HG03025 (cell line): ENCODE measurements around the gene LRRTM4.
"Not testable (repeated sequence)": the region's sequence is repeated elsewhere in the genome, so short reads cannot be mapped to it uniquely, and the experiment has no call there.

ENCODE experiments used
- ATAC-seq: cut with Tn5 transposase; IDR thresholded peaks from one replicate; pipeline ENCODE4 v1.9.1; 2021; ENCODE audit warnings: mild to moderate bottlenecking, moderate library complexity; ENCODE audit not compliant: unreplicated experiment, low FRiP score

LRRTM4 gene

GRCh38 chr2:77099961-77100360 lies 422.2 kb downstream of the LRRTM4 start:
- ATAC-seq, result no peak

DNA sequence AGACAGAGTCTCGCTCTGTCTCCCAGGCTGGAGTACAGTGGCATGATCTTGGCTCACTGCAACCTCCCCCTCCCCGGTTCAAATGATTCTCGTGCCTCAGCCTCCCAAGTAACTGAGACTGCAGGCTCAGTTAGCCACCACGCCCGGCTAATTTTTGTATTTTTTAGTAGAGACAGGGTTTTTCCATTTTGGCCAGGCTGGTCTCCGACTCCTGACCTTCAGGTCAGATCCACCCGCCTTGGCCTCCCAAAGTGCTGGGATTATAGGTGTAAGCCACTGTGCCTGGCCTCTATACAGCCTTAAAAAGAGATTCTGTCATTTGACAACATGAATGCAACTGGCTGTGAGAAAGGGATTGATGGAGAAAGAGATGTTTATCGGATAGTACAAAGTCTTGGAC lies 426.7 kb downstream of the LRRTM4 start:
- not testable (repeated sequence) for ATAC-seq

DNA sequence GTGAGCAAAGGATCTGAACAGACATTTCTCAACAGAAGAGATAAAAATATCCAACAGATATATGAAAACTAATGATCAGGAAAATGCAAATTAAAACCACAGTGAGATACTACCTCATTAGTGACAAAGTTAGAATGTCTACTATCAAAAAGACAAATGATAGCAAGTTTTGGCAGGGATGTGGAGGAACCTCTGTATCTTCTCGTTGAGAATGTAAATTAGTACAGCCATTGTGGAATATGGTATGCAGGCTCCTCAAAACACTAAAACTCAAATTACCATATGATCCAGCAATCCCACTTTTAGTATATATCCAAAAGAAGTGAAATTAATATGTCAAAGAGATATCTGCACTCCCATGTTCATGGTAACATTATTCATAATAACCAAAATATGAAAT lies 427.1 kb downstream of the LRRTM4 start:
- ATAC-seq, result no peak

GRCh38 chr2:77088424-77088823 lies 433.8 kb downstream of the LRRTM4 start:
- ATAC-seq, result not testable (repeated sequence)

GRCh38 chr2:77087987-77088414 lies 434.2 kb downstream of the LRRTM4 start:
- ATAC-seq, result no peak

DNA sequence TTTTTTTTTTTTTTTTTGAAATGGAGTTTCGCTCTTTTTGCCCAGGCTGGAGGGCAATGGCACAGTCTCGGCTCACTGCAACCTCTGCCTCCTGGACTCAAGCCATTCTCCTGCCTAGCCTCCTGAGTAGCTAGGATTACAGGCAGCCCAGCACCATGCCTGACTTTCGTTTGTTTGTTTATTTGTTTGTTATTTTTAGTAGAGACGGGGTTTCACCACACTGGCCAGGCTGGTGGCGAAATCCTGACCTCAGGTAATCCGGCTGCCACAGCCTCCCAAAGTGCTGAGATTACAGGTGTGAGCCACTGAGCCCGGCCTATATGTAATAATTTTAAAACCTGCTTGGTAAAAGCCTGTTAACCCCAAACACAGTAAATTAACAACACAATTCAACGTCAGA lies 435.7 kb downstream of the LRRTM4 start:
- ATAC-seq, result no peak

- no peak for ATAC-seq
These were observed 436.1 kb downstream of the LRRTM4 start for GRCh38 chr2:77086051-77086450.

- no peak for ATAC-seq
These were observed 436.6 kb downstream of the LRRTM4 start for GRCh38 chr2:77085561-77085960.

DNA sequence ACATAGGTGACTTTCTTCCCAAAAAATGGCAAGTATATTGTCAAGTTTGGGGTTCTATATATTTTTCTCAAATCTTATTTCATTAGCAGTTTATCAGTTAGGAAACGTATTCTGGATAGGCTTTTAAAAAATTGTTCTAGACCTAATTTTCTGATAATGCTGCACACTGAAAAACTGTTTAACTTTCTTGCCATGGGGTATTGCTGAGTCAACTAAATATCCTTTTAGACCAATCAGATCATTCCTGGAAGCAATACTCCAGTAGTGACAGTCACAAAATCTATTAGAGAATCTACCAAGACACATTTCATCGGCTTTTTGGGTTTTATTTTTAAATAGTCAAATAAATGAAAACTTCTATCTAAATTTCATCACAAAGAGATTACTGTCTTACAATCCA lies 440.6 kb downstream of the LRRTM4 start:
- no peak for ATAC-seq

DNA sequence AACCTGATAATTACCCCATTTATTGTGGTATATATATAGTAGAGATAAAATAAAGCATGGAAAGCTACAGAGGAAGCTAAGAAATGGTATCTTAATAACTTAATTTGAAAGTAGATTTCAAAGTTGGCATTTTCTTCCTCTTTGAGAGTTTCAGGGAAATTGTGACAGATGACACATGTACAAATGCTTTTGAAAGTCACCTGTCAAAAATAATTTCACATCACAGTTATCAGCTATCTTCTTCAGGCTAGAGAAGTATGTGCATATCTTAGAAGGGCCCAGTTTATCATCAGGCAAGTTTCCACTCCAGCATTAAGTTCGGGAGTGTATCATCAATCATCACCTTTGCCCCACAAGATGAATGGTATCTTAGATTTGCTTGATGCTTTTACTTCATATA lies 457.9 kb downstream of the LRRTM4 start:
- no peak for ATAC-seq

GRCh38 chr2:77054938-77055337 lies 467.2 kb downstream of the LRRTM4 start:
- ATAC-seq, result no peak

- no peak for ATAC-seq
These were observed 475.8 kb downstream of the LRRTM4 start for GRCh38 chr2:77046339-77046738.

- not testable (repeated sequence) for ATAC-seq
These were observed 476.7 kb downstream of the LRRTM4 start for GRCh38 chr2:77045456-77045855.

DNA sequence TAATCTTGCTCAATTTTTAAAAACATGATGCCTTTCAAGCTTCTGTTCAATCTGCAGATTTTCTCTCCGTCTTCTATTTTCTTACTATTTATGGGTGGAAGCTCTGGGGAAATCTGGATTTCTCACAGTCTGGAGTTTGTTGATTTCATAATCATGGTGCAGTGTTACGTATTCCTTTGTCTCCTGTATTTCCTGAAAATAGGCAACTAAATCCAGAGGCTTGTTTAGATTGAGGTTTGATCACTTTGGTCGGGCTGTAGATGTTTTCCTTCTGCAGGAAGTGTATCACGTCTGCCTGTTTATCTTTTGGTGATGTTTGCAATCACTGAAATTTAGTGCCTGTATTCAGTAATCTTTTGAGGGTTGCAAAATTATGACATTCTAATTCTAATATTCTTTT lies 487.7 kb downstream of the LRRTM4 start:
- ATAC-seq, result no peak

DNA sequence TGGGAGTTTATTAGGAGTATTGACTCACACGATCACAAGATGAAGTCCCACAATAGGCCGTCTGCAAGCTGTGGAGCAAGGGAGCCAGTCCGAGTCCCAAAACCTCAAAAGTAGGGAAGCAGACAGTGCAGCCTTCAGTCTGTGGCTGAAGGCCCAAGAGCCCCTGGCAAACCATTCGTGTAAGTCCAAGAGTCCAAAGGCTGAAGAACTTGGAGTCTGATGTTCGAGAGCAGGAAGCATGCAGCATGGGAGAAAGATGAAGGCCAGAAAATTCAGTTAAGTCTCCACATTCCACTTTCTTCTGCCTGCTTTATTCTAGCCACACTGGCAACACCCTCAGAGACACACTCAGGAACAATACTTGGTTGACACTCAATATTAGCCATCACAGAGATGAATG lies 492.9 kb downstream of the LRRTM4 start:
- not testable (repeated sequence) for ATAC-seq

- ATAC-seq, result no peak
These were observed 494.1 kb downstream of the LRRTM4 start for GRCh38 chr2:77028032-77028600.

GRCh38 chr2:77025714-77026113 lies 496.5 kb downstream of the LRRTM4 start:
- ATAC-seq, result no peak

GRCh38 chr2:77021161-77021560 lies 501.0 kb downstream of the LRRTM4 start:
- ATAC-seq, result no peak

DNA sequence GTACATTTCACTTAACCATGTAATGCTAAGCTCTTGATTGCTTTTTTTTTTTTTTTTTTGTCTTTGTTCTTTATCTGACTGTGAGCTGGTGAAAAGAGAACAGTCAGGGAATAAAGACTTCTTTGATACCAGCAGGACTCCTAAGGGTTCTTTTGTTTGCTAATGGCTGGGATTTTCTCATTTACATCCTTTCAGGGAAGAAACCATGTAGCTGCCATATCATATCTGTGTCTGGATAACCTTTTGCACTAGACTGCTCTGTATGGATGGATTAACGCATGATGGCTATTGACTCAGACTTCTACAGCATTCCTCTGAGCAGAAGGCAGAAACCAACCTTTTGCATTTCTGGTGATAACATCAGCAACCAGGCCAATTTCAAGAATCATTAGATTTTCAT lies 504.0 kb downstream of the LRRTM4 start:
- no peak for ATAC-seq

DNA sequence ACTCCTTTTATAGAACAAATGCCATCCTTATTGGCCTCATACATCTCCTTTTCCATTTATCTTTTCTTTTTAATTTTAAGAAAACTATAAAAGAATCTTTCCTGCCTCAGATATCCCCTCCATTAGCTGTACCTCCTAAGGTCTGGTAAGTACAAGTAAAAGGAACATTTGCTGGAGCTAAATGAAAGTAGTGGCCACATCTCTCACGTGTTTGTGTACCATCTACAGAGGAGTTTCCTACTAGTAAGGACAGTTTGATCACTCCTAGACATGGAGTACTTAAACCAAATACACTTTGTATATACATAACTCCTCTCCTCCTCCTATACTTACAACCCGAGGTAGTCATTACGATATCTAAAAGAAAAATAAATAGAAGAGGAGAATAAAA lies 504.8 kb downstream of the LRRTM4 start:
- ATAC-seq, result no peak

DNA sequence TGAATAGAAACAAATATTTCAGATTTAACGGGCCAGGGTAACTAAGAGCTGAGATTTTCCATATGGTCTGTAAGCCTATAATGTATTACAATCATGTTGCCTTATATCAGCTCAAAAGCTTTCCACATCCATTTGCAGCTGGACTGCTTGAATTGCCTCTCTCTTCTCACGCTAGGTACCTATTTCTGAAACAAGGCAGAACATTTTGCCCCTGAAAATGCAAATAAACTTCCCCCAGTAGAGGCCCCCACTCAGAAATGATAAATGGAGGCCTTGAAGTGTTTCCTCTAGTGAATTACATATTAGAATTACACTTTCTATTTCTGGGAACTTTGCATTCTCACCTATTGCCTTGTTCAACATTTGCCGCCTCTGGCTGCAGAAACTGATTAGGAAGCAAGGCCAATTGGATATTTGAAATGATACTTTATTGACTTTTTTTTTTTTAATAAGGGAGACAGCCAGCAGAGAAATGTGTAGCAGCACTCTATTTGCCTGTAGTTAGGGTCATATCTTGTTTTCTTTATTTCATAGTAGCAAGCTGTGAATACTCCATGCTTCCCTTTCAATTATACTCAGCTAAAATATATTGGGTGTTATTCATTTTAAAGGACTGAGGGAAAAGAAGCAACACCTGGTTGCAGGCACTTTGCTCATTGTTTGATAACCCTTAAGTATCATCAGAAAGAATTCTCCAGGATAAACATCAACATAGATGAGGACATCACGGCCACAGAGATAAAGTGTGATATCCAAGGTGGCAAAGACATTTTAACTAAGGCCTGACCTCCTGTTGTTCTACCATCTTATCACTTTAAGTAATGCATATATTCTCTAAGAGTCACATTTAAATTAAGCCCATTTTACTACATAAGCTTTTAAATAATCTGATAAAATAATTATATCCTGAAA lies 505.5 kb downstream of the LRRTM4 start:
- no peak for ATAC-seq

GRCh38 chr2:77013953-77014352 lies 508.2 kb downstream of the LRRTM4 start:
- no peak for ATAC-seq
